Measurements from ENCODE around the gene RUNX1. TPM values are rescaled to one million over a fixed set of nuclear protein-coding genes. Genes with fewer than 3 reads are reported as not detected.

The RUNX1 gene
- total RNA-seq, 6 experiments from 2014 or later = 2.9 to 18.3 (median 4.3) TPM

- H3K27me3 ChIP-seq = no peaks in the 10 kb centered on the region
- no peak overlapping the region for H3K4me3 ChIP-seq
- ATAC-seq = no peak
- no peak for DNase-seq
- H3K27ac ChIP-seq = no peak overlapping the region
- WGBS (ENCODE audit: insufficient coverage, low coverage, low lambda C conversion rate, missing lambda C conversion rate) = 79% methylated on average over 1 of the region's 1 CpG
- intact Hi-C loops (cut with DNase I) = no loop called here
- no peaks in the 10 kb centered on the region for H3K36me3 ChIP-seq
- no peaks in the 10 kb centered on the region for H3K4me1 ChIP-seq
- TF ChIP-seq CTCF (IDR thresholded peaks at IDR 0.05) (no peak), POLR2A (IDR thresholded peaks at IDR 0.05) (no peak)
- H3K9me3 ChIP-seq = no peaks in the 10 kb centered on the region
Measured at GRCh38 chr21:34935452-34935851, 113.7 kb downstream of the RUNX1 start.

- H3K9me3 ChIP-seq = no peaks in the 10 kb centered on the region
- no peaks in the 10 kb centered on the region for H3K4me1 ChIP-seq
- 68% methylated on average over 2 of the region's 2 CpGs for WGBS (ENCODE audit: insufficient coverage, low coverage, low lambda C conversion rate, missing lambda C conversion rate)
- DNase-seq (no peak), ATAC-seq (no peak)
- H3K27me3 ChIP-seq = no peaks in the 10 kb centered on the region
- no peaks in the 10 kb centered on the region for H3K36me3 ChIP-seq
- no peak overlapping the region for H3K27ac ChIP-seq
- intact Hi-C loops (cut with DNase I) = no loop called here
- H3K4me3 ChIP-seq = no peak overlapping the region
- TF ChIP-seq POLR2A (IDR thresholded peaks at IDR 0.05) = no peak
- no peak for TF ChIP-seq CTCF (IDR thresholded peaks at IDR 0.05)
Measured at GRCh38 chr21:34934350-34934749, 114.8 kb downstream of the RUNX1 start.

- Histone ChIP-seq H3K27me3 (no peaks in the 10 kb centered on the region), H3K36me3 (no peaks in the 10 kb centered on the region), H3K4me3 (no peak overlapping the region), H3K9me3 (no peaks in the 10 kb centered on the region), H3K27ac (no peak overlapping the region), H3K4me1 (no peaks in the 10 kb centered on the region)
- ATAC-seq (peak in 3 of 4 donors; percentile 51 to 69 (median 53)), DNase-seq (no peak)
- 63% methylated on average over 1 of the region's 3 CpGs for WGBS (ENCODE audit: insufficient coverage, low coverage, low lambda C conversion rate, missing lambda C conversion rate)
- TF ChIP-seq CTCF (IDR thresholded peaks at IDR 0.05) = no peak
- no peak for TF ChIP-seq POLR2A (IDR thresholded peaks at IDR 0.05)
- intact Hi-C loops (cut with DNase I) = no loop called here
Measured at GRCh38 chr21:34933609-34934335, 115.3 kb downstream of the RUNX1 start.

GRCh38 chr21:34932233-34932632 is 116.9 kb downstream of the RUNX1 start:
- no peak overlapping the region for H3K27ac ChIP-seq
- no peak overlapping the region for H3K4me3 ChIP-seq
- intact Hi-C loops (cut with DNase I) = no loop called here
- H3K27me3 ChIP-seq = no peaks in the 10 kb centered on the region
- 45% methylated on average over 2 of the region's 2 CpGs for WGBS (ENCODE audit: insufficient coverage, low coverage, low lambda C conversion rate, missing lambda C conversion rate)
- H3K4me1 ChIP-seq = peaks cover 0 to under 1% (median 0%) of the 10 kb centered on the region in 4 donors
- TF ChIP-seq CTCF (IDR thresholded peaks at IDR 0.05) (no peak), POLR2A (IDR thresholded peaks at IDR 0.05) (no peak)
- no peaks in the 10 kb centered on the region for H3K9me3 ChIP-seq
- H3K36me3 ChIP-seq = no peaks in the 10 kb centered on the region
- DNase-seq (no peak), ATAC-seq (no peak)

Data from right lobe of liver (tissue), 6 donors.